Measurements from ENCODE around the gene HRCT1.
"Not testable (repeated sequence)": the region's sequence is repeated elsewhere in the genome, so short reads cannot be mapped to it uniquely, and the experiment has no call there.

HRCT1 gene

GRCh38 chr9:35911690-35912089 is 5.7 kb downstream of the HRCT1 start:
- Histone ChIP-seq H2BK120ac (ENCODE audit: low read depth, low read length) (peak overlapping the region; percentile 69), H3K79me1 (replicated peaks; ENCODE audit: low read length, poor library complexity, severe bottlenecking) (no peaks in the 10 kb centered on the region), H2AFZ (ENCODE audit: low read depth, low read length) (no peak overlapping the region), H3K27ac (ENCODE audit: low read length, poor library complexity, severe bottlenecking) (no peak overlapping the region), H3K18ac (ENCODE audit: low read depth in 1 of 2, low read length in 2 of 2) (peak overlapping the region in 1 of 2 experiments; percentile 46), H2BK12ac (ENCODE audit: low read length in 2 of 2) (peak overlapping the region; percentile 40 to 70), H3K4ac (ENCODE audit: low read depth in 1 of 2, low read length in 2 of 2) (no peak overlapping the region), H3K23ac (ENCODE audit: low read length in 2 of 2) (no peak overlapping the region), H3K9ac (ENCODE audit: low read length) (peak overlapping the region; percentile 28), H4K91ac (ENCODE audit: low read length) (no peak overlapping the region), H3K14ac (ENCODE audit: low read length in 2 of 2) (no peak overlapping the region), H3K36me3 (ENCODE audit: control insufficient read depth in 1 of 2, insufficient read depth in 2 of 2, low read depth in 1 of 2, low read length in 2 of 2) (no peaks in the 10 kb centered on the region), H2BK5ac (ENCODE audit: low read depth, low read length, poor library complexity, severe bottlenecking) (no peak overlapping the region), H3K4me3 (ENCODE audit: insufficient read depth in 1 of 2, low read depth in 1 of 2, low read length in 2 of 2) (no peak overlapping the region), H3K9me3 (ENCODE audit: control insufficient read depth, low read length) (no peaks in the 10 kb centered on the region), H2AK5ac (ENCODE audit: low read length, severe bottlenecking) (peak overlapping the region; percentile 76), H3K27me3 (ENCODE audit: control insufficient read depth in 1 of 2, insufficient read depth in 1 of 2, low read length in 2 of 2) (no peaks in the 10 kb centered on the region), H3K4me1 (ENCODE audit: control insufficient read depth, insufficient read depth, low read depth, low read length) (peaks cover 41% of the 10 kb centered on the region), H4K8ac (ENCODE audit: low read length) (peak overlapping the region; percentile 84), H3K4me2 (ENCODE audit: low read length, poor library complexity, severe bottlenecking) (no peak overlapping the region), H2BK15ac (ENCODE audit: low read depth, poor library complexity, severe bottlenecking) (no peak overlapping the region)
- 88% methylated on average over 9 of the region's 10 CpGs for WGBS
- DNase-seq: no peak

GRCh38 chr9:35912791-35913400 is 6.9 kb downstream of the HRCT1 start:
- H3K4ac ChIP-seq (ENCODE audit: low read depth in 1 of 2, low read length in 2 of 2): peak overlapping the region in 1 of 2 experiments; percentile 32
- H4K91ac ChIP-seq (ENCODE audit: low read length): peak overlapping the region; percentile 44
- no peak overlapping the region for H2BK15ac ChIP-seq (ENCODE audit: low read depth, poor library complexity, severe bottlenecking)
- H3K9me3 ChIP-seq (ENCODE audit: control insufficient read depth, low read length): no peaks in the 10 kb centered on the region
- peak overlapping the region; percentile 0 to 7 for H2BK12ac ChIP-seq (ENCODE audit: low read length in 2 of 2)
- no peak overlapping the region for H3K4me3 ChIP-seq (ENCODE audit: insufficient read depth in 1 of 2, low read depth in 1 of 2, low read length in 2 of 2)
- H3K9ac ChIP-seq (ENCODE audit: low read length): no peak overlapping the region
- H3K4me2 ChIP-seq (ENCODE audit: low read length, poor library complexity, severe bottlenecking): no peak overlapping the region
- H4K8ac ChIP-seq (ENCODE audit: low read length): no peak overlapping the region
- no peak overlapping the region for H2BK120ac ChIP-seq (ENCODE audit: low read depth, low read length)
- H3K23ac ChIP-seq (ENCODE audit: low read length in 2 of 2): no peak overlapping the region
- H3K36me3 ChIP-seq (ENCODE audit: control insufficient read depth in 1 of 2, insufficient read depth in 2 of 2, low read depth in 1 of 2, low read length in 2 of 2): no peaks in the 10 kb centered on the region
- no peak overlapping the region for H3K27ac ChIP-seq (ENCODE audit: low read length, poor library complexity, severe bottlenecking)
- 98% methylated on average over 10 of the region's 10 CpGs for WGBS
- H3K27me3 ChIP-seq (ENCODE audit: control insufficient read depth in 1 of 2, insufficient read depth in 1 of 2, low read length in 2 of 2): no peaks in the 10 kb centered on the region
- no peak overlapping the region for H3K18ac ChIP-seq (ENCODE audit: low read depth in 1 of 2, low read length in 2 of 2)
- no peak overlapping the region for H2AFZ ChIP-seq (ENCODE audit: low read depth, low read length)
- H3K14ac ChIP-seq (ENCODE audit: low read length in 2 of 2): no peak overlapping the region
- H3K4me1 ChIP-seq (ENCODE audit: control insufficient read depth, insufficient read depth, low read depth, low read length): peaks cover 32% of the 10 kb centered on the region
- no peak for DNase-seq
- H2AK5ac ChIP-seq (ENCODE audit: low read length, severe bottlenecking): no peak overlapping the region
- no peaks in the 10 kb centered on the region for H3K79me1 ChIP-seq (replicated peaks; ENCODE audit: low read length, poor library complexity, severe bottlenecking)
- no peak overlapping the region for H2BK5ac ChIP-seq (ENCODE audit: low read depth, low read length, poor library complexity, severe bottlenecking)

DNA sequence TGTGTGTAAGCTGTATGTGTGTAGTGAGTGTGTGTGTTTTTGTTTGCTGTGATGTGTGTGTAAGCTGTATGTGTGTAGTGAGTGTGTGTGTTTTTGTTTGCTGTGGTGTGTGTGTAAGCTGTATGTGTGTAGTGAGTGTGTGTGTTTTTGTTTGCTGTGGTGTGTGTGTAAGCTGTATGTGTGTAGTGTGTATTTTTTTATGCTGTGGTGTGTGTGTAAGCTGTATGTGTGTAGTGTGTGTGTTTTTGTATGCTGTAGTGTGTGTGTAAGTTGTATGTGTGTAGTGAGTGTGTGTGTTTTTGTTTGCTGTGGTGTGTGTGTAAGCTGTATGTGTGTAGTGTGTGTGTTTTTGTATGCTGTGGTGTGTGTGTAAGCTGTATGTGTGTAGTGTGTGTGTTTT is 7.4 kb downstream of the HRCT1 start:
- not testable (repeated sequence) for H3K4me3 ChIP-seq (ENCODE audit: insufficient read depth in 1 of 2, low read depth in 1 of 2, low read length in 2 of 2); H3K18ac ChIP-seq (ENCODE audit: low read depth in 1 of 2, low read length in 2 of 2); H3K4ac ChIP-seq (ENCODE audit: low read depth in 1 of 2, low read length in 2 of 2); H2AFZ ChIP-seq (ENCODE audit: low read depth, low read length); H2BK120ac ChIP-seq (ENCODE audit: low read depth, low read length); H3K27me3 ChIP-seq (ENCODE audit: control insufficient read depth in 1 of 2, insufficient read depth in 1 of 2, low read length in 2 of 2); H2AK5ac ChIP-seq (ENCODE audit: low read length, severe bottlenecking); H3K79me1 ChIP-seq (replicated peaks; ENCODE audit: low read length, poor library complexity, severe bottlenecking); DNase-seq; H3K23ac ChIP-seq (ENCODE audit: low read length in 2 of 2); H3K27ac ChIP-seq (ENCODE audit: low read length, poor library complexity, severe bottlenecking); H2BK5ac ChIP-seq (ENCODE audit: low read depth, low read length, poor library complexity, severe bottlenecking); H3K36me3 ChIP-seq (ENCODE audit: control insufficient read depth in 1 of 2, insufficient read depth in 2 of 2, low read depth in 1 of 2, low read length in 2 of 2); H4K91ac ChIP-seq (ENCODE audit: low read length); H3K9me3 ChIP-seq (ENCODE audit: control insufficient read depth, low read length); H3K9ac ChIP-seq (ENCODE audit: low read length); H2BK12ac ChIP-seq (ENCODE audit: low read length in 2 of 2); H4K8ac ChIP-seq (ENCODE audit: low read length); H3K14ac ChIP-seq (ENCODE audit: low read length in 2 of 2); H3K4me2 ChIP-seq (ENCODE audit: low read length, poor library complexity, severe bottlenecking); H2BK15ac ChIP-seq (ENCODE audit: low read depth, poor library complexity, severe bottlenecking)
- peaks cover 29% of the 10 kb centered on the region for H3K4me1 ChIP-seq (ENCODE audit: control insufficient read depth, insufficient read depth, low read depth, low read length)

DNA sequence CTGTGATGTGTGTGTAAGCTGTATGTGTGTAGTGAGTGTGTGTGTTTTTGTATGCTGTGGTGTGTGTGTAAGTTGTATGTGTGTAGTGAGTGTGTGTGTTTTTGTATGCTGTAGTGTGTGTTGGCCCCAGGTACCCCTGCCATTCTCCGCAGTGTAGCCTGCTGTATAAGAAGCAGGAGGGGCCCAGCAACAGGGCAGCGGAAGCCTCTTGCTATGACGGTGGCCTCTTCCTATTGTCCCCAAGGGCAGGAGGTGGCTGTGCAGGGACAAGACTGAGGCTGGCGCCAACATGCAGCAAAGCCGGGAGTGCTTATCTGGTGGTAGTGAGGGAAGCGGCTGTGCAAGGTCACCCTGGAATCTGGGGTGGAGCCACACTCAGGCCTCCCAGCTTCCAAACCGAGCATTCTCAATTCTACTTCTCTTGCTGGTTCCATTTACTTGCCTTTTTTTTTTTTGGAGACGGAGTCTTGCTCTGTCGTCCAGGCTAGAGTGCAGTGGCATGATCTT is 8.4 kb downstream of the HRCT1 start:
- Histone ChIP-seq H3K4me1 (ENCODE audit: control insufficient read depth, insufficient read depth, low read depth, low read length) (peaks cover 20% of the 10 kb centered on the region), H3K14ac (ENCODE audit: low read length in 2 of 2) (no peak overlapping the region), H3K4ac (ENCODE audit: low read depth in 1 of 2, low read length in 2 of 2) (no peak overlapping the region), H2BK12ac (ENCODE audit: low read length in 2 of 2) (peak overlapping the region; percentile 1 to 85), H2AK5ac (ENCODE audit: low read length, severe bottlenecking) (no peak overlapping the region), H3K4me2 (ENCODE audit: low read length, poor library complexity, severe bottlenecking) (no peak overlapping the region), H3K9ac (ENCODE audit: low read length) (no peak overlapping the region), H2BK5ac (ENCODE audit: low read depth, low read length, poor library complexity, severe bottlenecking) (no peak overlapping the region), H3K27ac (ENCODE audit: low read length, poor library complexity, severe bottlenecking) (peak overlapping the region; percentile 23), H2BK120ac (ENCODE audit: low read depth, low read length) (no peak overlapping the region), H3K27me3 (ENCODE audit: control insufficient read depth in 1 of 2, insufficient read depth in 1 of 2, low read length in 2 of 2) (no peaks in the 10 kb centered on the region), H3K18ac (ENCODE audit: low read depth in 1 of 2, low read length in 2 of 2) (peak overlapping the region in 1 of 2 experiments; percentile 52), H2AFZ (ENCODE audit: low read depth, low read length) (peak overlapping the region; percentile 84), H3K36me3 (ENCODE audit: control insufficient read depth in 1 of 2, insufficient read depth in 2 of 2, low read depth in 1 of 2, low read length in 2 of 2) (no peaks in the 10 kb centered on the region), H3K9me3 (ENCODE audit: control insufficient read depth, low read length) (no peaks in the 10 kb centered on the region), H2BK15ac (ENCODE audit: low read depth, poor library complexity, severe bottlenecking) (no peak overlapping the region), H3K79me1 (replicated peaks; ENCODE audit: low read length, poor library complexity, severe bottlenecking) (no peaks in the 10 kb centered on the region), H3K23ac (ENCODE audit: low read length in 2 of 2) (no peak overlapping the region), H4K8ac (ENCODE audit: low read length) (peak overlapping the region; percentile 31), H3K4me3 (ENCODE audit: insufficient read depth in 1 of 2, low read depth in 1 of 2, low read length in 2 of 2) (no peak overlapping the region), H4K91ac (ENCODE audit: low read length) (peak overlapping the region; percentile 79)
- DNase-seq: peak; percentile 46
- 63% methylated on average over 9 of the region's 9 CpGs for WGBS
